HepG2 (cell line): ENCODE measurements around the gene KDM7A. TPM values are rescaled to one million over a fixed set of nuclear protein-coding genes. Genes with fewer than 3 reads are reported as not detected.

Source experiments
- ATF3 ChIP-seq: sonication (generic); formaldehyde crosslinking; IDR thresholded peaks from 2 replicates; pipeline ENCODE4 v1.4.0; 2020; ENCODE audit warnings: missing genetic modification reagents
- CHD4 ChIP-seq: fragments of 200-600 bp; sonication (generic); IDR thresholded peaks from 2 replicates; pipeline ENCODE4 v1.7.0; 2017; ENCODE audit warnings: mild to moderate bottlenecking, low read length, borderline replicate concordance
- GABPA ChIP-seq, 2 experiments: IDR thresholded peaks; 2 replicates each; pipeline ENCODE4 v1.6.1; 2011 to 2016; ENCODE audit warnings: low read depth in 2 of 2, low read length in 1 of 2, missing biosample characterization in 1 of 2, missing genetic modification characterization in 1 of 2
- HBP1 ChIP-seq: IDR thresholded peaks from 2 replicates; pipeline ENCODE4 v1.6.1; 2016; ENCODE audit warnings: low read depth, control low read depth
- JDP2 ChIP-seq: sonication (generic); formaldehyde crosslinking; IDR thresholded peaks from 2 replicates; pipeline ENCODE4 v1.8.1; 2022; ENCODE audit warnings: missing genetic modification reagents, borderline replicate concordance
- KAT7 ChIP-seq: IDR thresholded peaks from 2 replicates; pipeline ENCODE4 v1.6.1; 2018; ENCODE audit warnings: borderline replicate concordance, missing compliant biosample characterization
- LBX2 ChIP-seq: sonication (generic); formaldehyde crosslinking; IDR thresholded peaks from 2 replicates; pipeline ENCODE4 v1.5.0; 2020; ENCODE audit warnings: missing genetic modification reagents, mild to moderate bottlenecking, borderline replicate concordance
- MATR3 ChIP-seq: sonication (generic); formaldehyde crosslinking; IDR thresholded peaks from 2 replicates; pipeline ENCODE4 v1.4.0; 2020; ENCODE audit warnings: missing genetic modification reagents
- NCOA2 ChIP-seq: sonication (generic); formaldehyde crosslinking; IDR thresholded peaks from 2 replicates; pipeline ENCODE4 v1.8.0; 2022; ENCODE audit warnings: inconsistent platforms
- PITX1 ChIP-seq: sonication (generic); formaldehyde crosslinking; IDR thresholded peaks from 2 replicates; pipeline ENCODE4 v1.5.1; 2020; ENCODE audit warnings: mild to moderate bottlenecking, missing genetic modification reagents
- POGK ChIP-seq: sonication (generic); formaldehyde crosslinking; conservative IDR thresholded peaks from 2 replicates; pipeline ENCODE4 v1.8.0; 2022; ENCODE audit warnings: mild to moderate bottlenecking, moderate library complexity, missing genetic modification reagents
- PRPF4 ChIP-seq: fragments of 200-400 bp; formaldehyde crosslinking; IDR thresholded peaks from 2 replicates; pipeline ENCODE4 v1.6.1; 2016; ENCODE audit warnings: low read length, low read depth; ENCODE audit not compliant: poor library complexity, severe bottlenecking
- RELA ChIP-seq: sonication (generic); formaldehyde crosslinking; IDR thresholded peaks from 2 replicates; pipeline ENCODE4 v1.4.0; 2020; ENCODE audit warnings: missing genetic modification reagents
- SKIL ChIP-seq: sonication (generic); formaldehyde crosslinking; IDR thresholded peaks from 2 replicates; pipeline ENCODE4 v1.8.0; 2022; ENCODE audit warnings: missing genetic modification reagents, mild to moderate bottlenecking, moderate library complexity, borderline replicate concordance
- SOX5 ChIP-seq: IDR thresholded peaks from 2 replicates; pipeline ENCODE4 v1.6.1; 2016; ENCODE audit warnings: borderline replicate concordance
- ZBTB1 ChIP-seq: sonication (generic); formaldehyde crosslinking; IDR thresholded peaks from 2 replicates; pipeline ENCODE4 v1.4.0; 2020; ENCODE audit warnings: missing genetic modification reagents, borderline replicate concordance
- ZFP62 ChIP-seq: sonication (generic); formaldehyde crosslinking; IDR thresholded peaks from 2 replicates; pipeline ENCODE4 v1.4.0; 2020; ENCODE audit warnings: missing genetic modification reagents
- ZIK1 ChIP-seq: sonication (generic); formaldehyde crosslinking; IDR thresholded peaks from 2 replicates; pipeline ENCODE4 v1.5.0; 2020; ENCODE audit warnings: mild to moderate bottlenecking, low read depth, missing genetic modification reagents, borderline replicate concordance
- ZNF414 ChIP-seq: sonication (generic); formaldehyde crosslinking; IDR thresholded peaks from 2 replicates; pipeline ENCODE4 v1.5.0; 2020; ENCODE audit warnings: missing genetic modification reagents
- polyA plus RNA-seq, 8 experiments: library from polyadenylated mRNA; depleted of rRNA in 3 of 8; stranded (reverse) in 7 of 8; unstranded in 1 of 8; fragments of >200 nt; fragmentation: Illumina TruSeq in 4 of 8; extraction: Trizol in 4 of 8; gene quantifications; 2 replicates each; pipeline versions ENCODE4 v1.2.1 to v1.2.3, GENCODE V29; 2011 to 2016; ENCODE audit warnings: low read depth in 4 of 8, missing spikeins in 1 of 8, mixed read lengths in 1 of 8; ENCODE audit not compliant: insufficient read depth in 1 of 8
- total RNA-seq, 5 experiments: library from RNA; depleted of rRNA; stranded (reverse); fragments of >200 nt; fragmentation: Illumina TruSeq; extraction: Trizol; gene quantifications; 2 replicates each; pipeline ENCODE4 v1.2.3, GENCODE V29; 2016; ENCODE audit warnings: low read depth in 1 of 5

The KDM7A gene
- total and polyA plus RNA-seq, 2 of the 13 experiments (the other 11 are each of a cell fraction or from before 2014, with no cell fraction given): 10.8 to 16.8 TPM

GRCh38 chr7:140049339-140050024 is 127.3 kb downstream of the KDM7A start (continued):
- 0 out of 2 replicates have a peak, but pooled peaks have one; percentile 42 for TF ChIP-seq HBP1 (CRISPR knock-in tag)
- no peak for TF ChIP-seq ZBTB1 (CRISPR knock-in tag)
- TF ChIP-seq CHD4: no peak
- TF ChIP-seq ZNF414 (CRISPR knock-in tag): peak; percentile 81; the same call in 1 of the 2 replicates
- peak; percentile 60; the same call in 1 of the 2 replicates for TF ChIP-seq KAT7 (CRISPR knock-in tag)
- TF ChIP-seq LBX2 (CRISPR knock-in tag): no peak
- no peak for TF ChIP-seq MATR3 (CRISPR knock-in tag)
- TF ChIP-seq ZIK1: peak; percentile 58; the same call in 1 of the 2 replicates
- TF ChIP-seq GABPA (IDR thresholded peaks at IDR 0.05; ENCODE audit: low read depth, low read length): no peak
- TF ChIP-seq GABPA (CRISPR knock-in tag; IDR thresholded peaks at IDR 0.05; ENCODE audit: low read depth): peak; percentile 78
- TF ChIP-seq PRPF4: no peak
- peak; percentile 94 for TF ChIP-seq SOX5 (CRISPR knock-in tag)
- no peak; the same call in 1 of the 2 replicates for TF ChIP-seq POGK (CRISPR knock-in tag)
- TF ChIP-seq ATF3 (CRISPR knock-in tag): no peak
- TF ChIP-seq ZFP62 (CRISPR knock-in tag): no peak
- TF ChIP-seq JDP2: no peak
- peak; percentile 97 for TF ChIP-seq PITX1 (CRISPR knock-in tag)
- TF ChIP-seq RELA (CRISPR knock-in tag): peak; percentile 53; the same call in 1 of the 2 replicates
- TF ChIP-seq NCOA2: peak; percentile 98
- peak; percentile 87 for TF ChIP-seq SKIL (CRISPR knock-in tag)
